HepG2 (cell line): ENCODE data around the gene MGMT. TPM values are rescaled to one million over a fixed set of nuclear protein-coding genes. Genes with fewer than 3 reads are reported as not detected.

Source experiments
- ATAC-seq: fragments of 200-7000 bp; cut with Tn5 transposase; 3 replicates; pipeline ENCODE4 v1.9.1; 2020; ENCODE audit warnings: mild to moderate bottlenecking, moderate library complexity
- BruUV-seq: library from RNA; stranded (reverse); fragments of 400-500 nt; replicated peaks from 2 replicates; lab custom pipeline; 2021; lab: Mats Ljungman, UMichigan
- CTCF ChIA-PET: fragments of 300-600 bp; formaldehyde crosslinking; extraction: SDS; loops from one replicate; lab custom pipeline; 2021; ENCODE audit warnings: low total read pairs, inconsistent platforms, low intra/inter-chr PET ratio; lab: Yijun Ruan, JAX
- POLR2A ChIA-PET: fragments of 350-600 bp; sonication (Branson Sonifier 250); formaldehyde crosslinking; loops from one replicate; lab custom pipeline; 2020; ENCODE audit warnings: antibody characterized with exemption, inconsistent platforms; lab: Yijun Ruan, JAX
- DNase-seq: peaks from one replicate; pipeline ENCODE4 v3.0.0-alpha.2; 2015; ENCODE audit warnings: low spot score
- FAIRE-seq: peaks from 3 replicates; lab custom pipeline; 2011; peaks lifted over from hg19 to GRCh38; lab: Jason Lieb, UNC
- H2AFZ ChIP-seq: one replicate; pipeline ENCODE4 v1.6.1; 2011; ENCODE audit warnings: low read length, inconsistent platforms
- H3K27ac ChIP-seq: fragments of 300-600 bp; 3 replicates; pipeline ENCODE4 v1.8.0; 2011; ENCODE audit warnings: mixed run types, mild to moderate bottlenecking, mixed read lengths, low read length, inconsistent platforms; ENCODE audit not compliant: insufficient read depth; ENCODE audit errors: extremely low read length
- H3K27me3 ChIP-seq, 2 experiments: fragments of 200-600 bp in 1 of 2; 2 replicates in 1 of 2; 3 replicates in 1 of 2; pipeline versions ENCODE4 v1.6.0 to v1.8.0; 2011; ENCODE audit warnings: low read length in 2 of 2, mild to moderate bottlenecking in 2 of 2, moderate library complexity in 2 of 2, inconsistent platforms in 1 of 2; ENCODE audit not compliant: insufficient read depth in 2 of 2, control insufficient read depth in 1 of 2
- H3K36me3 ChIP-seq, 2 experiments: fragments of 200-600 bp in 1 of 2; replicated peaks in 1 of 2; 2 replicates in 1 of 2; 3 replicates in 1 of 2; pipeline versions ENCODE4 v1.5.1 to v1.8.0; 2011; ENCODE audit warnings: low read length in 2 of 2, inconsistent platforms in 1 of 2; ENCODE audit not compliant: insufficient read depth in 2 of 2, control insufficient read depth in 1 of 2
- H3K4me1 ChIP-seq: 2 replicates; pipeline ENCODE4 v1.5.1; 2012; ENCODE audit warnings: low read length, inconsistent platforms; ENCODE audit not compliant: insufficient read depth
- H3K4me2 ChIP-seq: 2 replicates; pipeline ENCODE4 v1.6.0; 2011; ENCODE audit warnings: low read depth, low read length, inconsistent platforms
- H3K4me3 ChIP-seq, 3 experiments: fragments of 200-600 bp in 1 of 3; sonication (generic), shearing (Covaris generic) in 1 of 3; replicated peaks in 1 of 3; 2 replicates each; pipeline ENCODE4 v1.5.1; 2011 to 2016; ENCODE audit warnings: low read length in 3 of 3, inconsistent platforms in 2 of 3, low read depth in 2 of 3, mild to moderate bottlenecking in 2 of 3, control low read depth in 1 of 3, mixed read lengths in 1 of 3; ENCODE audit not compliant: insufficient read depth in 1 of 3
- H3K79me2 ChIP-seq: one replicate; pipeline ENCODE4 v1.6.1; 2011; ENCODE audit warnings: low read length, inconsistent platforms; ENCODE audit not compliant: insufficient read depth
- H3K9ac ChIP-seq: 2 replicates; pipeline ENCODE4 v1.6.0; 2011; ENCODE audit warnings: mild to moderate bottlenecking, low read depth, low read length, inconsistent platforms; ENCODE audit not compliant: insufficient read depth
- H3K9me3 ChIP-seq: 2 replicates; pipeline ENCODE4 v1.5.1; 2012; ENCODE audit warnings: mild to moderate bottlenecking, low read length
- H4K20me1 ChIP-seq: 2 replicates; pipeline ENCODE4 v1.6.0; 2011; ENCODE audit warnings: inconsistent platforms, mild to moderate bottlenecking, low read length, moderate library complexity; ENCODE audit not compliant: insufficient read depth
- CBX1 ChIP-seq: IDR thresholded peaks from one replicate; pipeline ENCODE4 v1.6.1; 2016; ENCODE audit warnings: antibody characterized with exemption, low read depth
- FIP1L1 ChIP-seq: fragments of 200-400 bp; formaldehyde crosslinking; IDR thresholded peaks from 2 replicates; pipeline ENCODE4 v1.6.1; 2018; ENCODE audit warnings: low read depth, mild to moderate bottlenecking, low read length, moderate library complexity, borderline replicate concordance; ENCODE audit not compliant: insufficient read depth
- HOXA3 ChIP-seq: sonication (generic); formaldehyde crosslinking; IDR thresholded peaks from 2 replicates; pipeline ENCODE4 v1.5.0; 2020; ENCODE audit warnings: missing genetic modification reagents
- MEIS2 ChIP-seq: sonication (generic); formaldehyde crosslinking; IDR thresholded peaks from 2 replicates; pipeline ENCODE4 v1.9.0; 2021; ENCODE audit warnings: mild to moderate bottlenecking, missing genetic modification reagents
- RFXANK ChIP-seq: IDR thresholded peaks from 2 replicates; pipeline ENCODE4 v1.6.1; 2016
- SRSF9 ChIP-seq: fragments of 200-400 bp; formaldehyde crosslinking; IDR thresholded peaks from 2 replicates; pipeline ENCODE4 v1.6.1; 2018; ENCODE audit warnings: borderline replicate concordance, mild to moderate bottlenecking, low read depth, low read length; ENCODE audit not compliant: insufficient read depth, poor library complexity, severe bottlenecking
- ZNF337 ChIP-seq: sonication (generic); formaldehyde crosslinking; IDR thresholded peaks from 2 replicates; pipeline ENCODE4 v1.5.1; 2020; ENCODE audit warnings: missing genetic modification reagents, low read depth, mild to moderate bottlenecking, borderline replicate concordance
- ZNF430 ChIP-seq: sonication (generic); formaldehyde crosslinking; IDR thresholded peaks from 2 replicates; pipeline ENCODE4 v1.9.0; 2021; ENCODE audit warnings: mild to moderate bottlenecking, missing genetic modification reagents
- ZNF781 ChIP-seq: sonication (generic); formaldehyde crosslinking; IDR thresholded peaks from 2 replicates; pipeline ENCODE4 v1.5.1; 2020; ENCODE audit warnings: borderline replicate concordance, mild to moderate bottlenecking, missing genetic modification reagents; ENCODE audit errors: not compliant biosample characterization
- ZNF792 ChIP-seq: IDR thresholded peaks from 2 replicates; pipeline ENCODE4 v1.6.1; 2016
- ZSCAN29 ChIP-seq: sonication (generic); formaldehyde crosslinking; conservative IDR thresholded peaks from 2 replicates; pipeline ENCODE4 v1.4.0; 2020; ENCODE audit warnings: mild to moderate bottlenecking, missing genetic modification reagents
- WGBS: methylation state at CpG from one replicate; pipeline ENCODE4 v1.1.6; 2017; ENCODE audit warnings: low lambda C conversion rate; 5-methylcytosine and 5-hydroxymethylcytosine counted together
- in situ Hi-C: cut with HindIII; loops from 2 replicates; pipeline ENCODE4 v1.10.0; 2017; ENCODE audit warnings: low pct_unique_long_range_greater_than_20kb; ENCODE audit not compliant: extremely low pct_ligation_motif_present
- intact Hi-C: fragments of 100-400 bp; cut with micrococcal nuclease; formaldehyde crosslinking; loops from one replicate; pipeline ENCODE4 v1.10.0; 2022; ENCODE audit not compliant: unreplicated experiment
- polyA plus RNA-seq, 8 experiments: library from polyadenylated mRNA; depleted of rRNA in 3 of 8; stranded (reverse) in 7 of 8; unstranded in 1 of 8; fragments of >200 nt; fragmentation: Illumina TruSeq in 4 of 8; extraction: Trizol in 4 of 8; gene quantifications; 2 replicates each; pipeline versions ENCODE4 v1.2.1 to v1.2.3, GENCODE V29; 2011 to 2016; ENCODE audit warnings: low read depth in 4 of 8, missing spikeins in 1 of 8, mixed read lengths in 1 of 8; ENCODE audit not compliant: insufficient read depth in 1 of 8
- total RNA-seq, 5 experiments: library from RNA; depleted of rRNA; stranded (reverse); fragments of >200 nt; fragmentation: Illumina TruSeq; extraction: Trizol; gene quantifications; 2 replicates each; pipeline ENCODE4 v1.2.3, GENCODE V29; 2016; ENCODE audit warnings: low read depth in 1 of 5
- TF ChIP-seq, protein P1 (sequence below), 2 experiments: sonication (generic) in 1 of 2; formaldehyde crosslinking in 1 of 2; IDR thresholded peaks; 2 replicates each; pipeline versions ENCODE4 v1.5.1 to v1.6.1; 2011 to 2020; ENCODE audit warnings: borderline replicate concordance in 1 of 2, low read depth in 1 of 2, low read length in 1 of 2, mild to moderate bottlenecking in 1 of 2, missing genetic modification reagents in 1 of 2, moderate library complexity in 1 of 2
- TF ChIP-seq, protein P2 (sequence below): sonication (generic); formaldehyde crosslinking; IDR thresholded peaks from 2 replicates; pipeline ENCODE4 v1.8.1; 2023; ENCODE audit warnings: missing genetic modification reagents, inconsistent platforms, borderline replicate concordance

The MGMT gene
- total and polyA plus RNA-seq, 2 of the 13 experiments (the other 11 are each of a cell fraction or from before 2014, with no cell fraction given): 12.0 to 19.5 TPM

DNA sequence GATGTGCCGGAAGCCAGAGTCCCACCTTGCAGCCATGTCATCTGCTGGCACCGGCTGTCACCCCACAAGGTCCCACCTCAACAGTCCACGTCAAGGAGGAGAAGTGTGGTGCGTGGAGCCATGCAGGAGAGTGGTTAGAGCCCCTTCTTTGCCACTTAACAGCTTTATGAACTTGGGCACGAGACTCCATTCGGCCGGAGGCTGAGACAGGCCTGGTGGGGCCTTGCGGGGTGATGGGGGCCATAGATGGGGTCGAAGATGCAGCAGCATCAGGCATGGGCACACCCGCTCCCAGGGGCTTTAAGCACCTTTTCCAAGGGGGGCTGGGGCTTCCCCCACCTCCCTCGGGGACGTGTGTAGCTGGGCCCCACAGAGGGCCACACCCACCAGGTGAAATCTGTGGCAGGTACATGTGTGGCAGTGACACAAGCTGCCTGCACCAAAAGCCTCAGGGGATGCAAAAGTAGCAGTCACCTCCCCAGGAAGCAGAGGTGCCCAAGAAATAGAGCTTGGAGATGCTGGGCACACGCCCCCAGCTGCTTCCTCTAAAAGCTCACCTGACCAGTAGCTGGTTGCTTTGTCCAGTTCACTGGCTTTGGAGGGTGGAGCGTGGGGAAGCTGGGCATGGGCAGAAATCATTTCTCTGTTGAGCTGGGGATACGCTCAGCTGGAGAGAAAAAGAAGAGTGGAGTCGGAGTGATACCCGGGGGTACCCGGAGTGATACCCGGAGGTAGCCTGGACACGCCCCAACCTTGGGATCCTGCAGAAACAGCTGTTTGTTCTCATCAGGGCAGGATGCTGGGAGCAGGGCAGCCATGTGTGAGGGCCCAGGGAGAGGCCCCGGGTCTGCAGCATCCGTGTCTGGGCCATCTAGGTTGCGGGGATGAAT, 297.2 kb downstream of the MGMT start:
- Histone ChIP-seq H3K4me3 (no peak overlapping the region), H3K36me3 (no peaks in the 10 kb centered on the region), H3K27me3 (no peaks in the 10 kb centered on the region), H3K4me2 (no peak overlapping the region), H3K4me1 (no peaks in the 10 kb centered on the region), H3K27ac (no peak overlapping the region), H3K79me2 (no peaks in the 10 kb centered on the region), H3K9ac (no peak overlapping the region), H3K9me3 (no peaks in the 10 kb centered on the region), H4K20me1 (no peaks in the 10 kb centered on the region), H2AFZ (no peak overlapping the region)
- DNase-seq (no peak), FAIRE-seq (no peak), ATAC-seq (no peak)
- in situ Hi-C loops: no loop called here
- TF ChIP-seq MEIS2 (CRISPR knock-in tag) (no peak), ZNF792 (CRISPR knock-in tag) (no peak), RFXANK (no peak), ZSCAN29 (CRISPR knock-in tag) (no peak), ZNF337 (CRISPR knock-in tag) (no peak), HOXA3 (CRISPR knock-in tag) (no peak), ZNF430 (CRISPR knock-in tag) (no peak), ZNF781 (CRISPR knock-in tag) (no peak), FIP1L1 (no peak), SRSF9 (no peak), CBX1 (no peak)
- TF ChIP-seq, protein P1, sequence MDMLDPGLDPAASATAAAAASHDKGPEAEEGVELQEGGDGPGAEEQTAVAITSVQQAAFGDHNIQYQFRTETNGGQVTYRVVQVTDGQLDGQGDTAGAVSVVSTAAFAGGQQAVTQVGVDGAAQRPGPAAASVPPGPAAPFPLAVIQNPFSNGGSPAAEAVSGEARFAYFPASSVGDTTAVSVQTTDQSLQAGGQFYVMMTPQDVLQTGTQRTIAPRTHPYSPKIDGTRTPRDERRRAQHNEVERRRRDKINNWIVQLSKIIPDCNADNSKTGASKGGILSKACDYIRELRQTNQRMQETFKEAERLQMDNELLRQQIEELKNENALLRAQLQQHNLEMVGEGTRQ (IDR thresholded peaks at IDR 0.05; ENCODE audit: low read depth, low read length): no peak
- TF ChIP-seq, protein P1 (CRISPR knock-in tag; IDR thresholded peaks at IDR 0.05; ENCODE audit: borderline replicate concordance): no peak
- TF ChIP-seq, protein P2, sequence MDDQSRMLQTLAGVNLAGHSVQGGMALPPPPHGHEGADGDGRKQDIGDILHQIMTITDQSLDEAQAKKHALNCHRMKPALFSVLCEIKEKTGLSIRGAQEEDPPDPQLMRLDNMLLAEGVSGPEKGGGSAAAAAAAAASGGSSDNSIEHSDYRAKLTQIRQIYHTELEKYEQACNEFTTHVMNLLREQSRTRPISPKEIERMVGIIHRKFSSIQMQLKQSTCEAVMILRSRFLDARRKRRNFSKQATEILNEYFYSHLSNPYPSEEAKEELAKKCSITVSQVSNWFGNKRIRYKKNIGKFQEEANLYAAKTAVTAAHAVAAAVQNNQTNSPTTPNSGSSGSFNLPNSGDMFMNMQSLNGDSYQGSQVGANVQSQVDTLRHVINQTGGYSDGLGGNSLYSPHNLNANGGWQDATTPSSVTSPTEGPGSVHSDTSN (CRISPR knock-in tag): no peak
- POLR2A ChIA-PET: no interaction called here
- 70% methylated on average over 17 of the region's 23 CpGs for WGBS
- CTCF ChIA-PET: no interaction called here
- BruUV-seq: no TSS peak
- intact Hi-C loops: no loop called here
